Neuronal stem cell (in vitro differentiated cells): ENCODE data around the gene GRIK3.

ENCODE experiments used
- DNase-seq: peaks from one replicate; pipeline ENCODE4 v3.0.0-alpha.2; 2013; ENCODE audit warnings: low spot score
- H2AFZ ChIP-seq: one replicate; pipeline ENCODE4 v1.6.1; 2013; ENCODE audit warnings: mild to moderate bottlenecking, low read length, inconsistent platforms
- H2AK5ac ChIP-seq: 2 replicates; pipeline ENCODE4 v1.6.1; 2013; ENCODE audit warnings: low read depth, mild to moderate bottlenecking, inconsistent platforms, low read length, moderate library complexity, mixed read lengths
- H2BK120ac ChIP-seq: 2 replicates; pipeline ENCODE4 v1.6.1; 2013; ENCODE audit warnings: low read depth, mild to moderate bottlenecking, inconsistent platforms, low read length, moderate library complexity, mixed read lengths
- H2BK12ac ChIP-seq: one replicate; pipeline ENCODE4 v1.6.1; 2013; ENCODE audit warnings: low read length, inconsistent platforms
- H2BK15ac ChIP-seq: 2 replicates; pipeline ENCODE4 v1.6.1; 2013; ENCODE audit warnings: mild to moderate bottlenecking, low read length, inconsistent platforms, mixed read lengths
- H2BK5ac ChIP-seq: one replicate; pipeline ENCODE4 v1.6.1; 2013; ENCODE audit warnings: inconsistent platforms, mild to moderate bottlenecking, low read length, moderate library complexity
- H3K14ac ChIP-seq: one replicate; pipeline ENCODE4 v1.6.1; 2013; ENCODE audit warnings: low read length, inconsistent platforms
- H3K18ac ChIP-seq: 2 replicates; pipeline ENCODE4 v1.6.1; 2013; ENCODE audit warnings: low read length, inconsistent platforms
- H3K23ac ChIP-seq: 2 replicates; pipeline ENCODE4 v1.6.1; 2013; ENCODE audit warnings: low read depth, mild to moderate bottlenecking, mixed read lengths, low read length, inconsistent platforms; ENCODE audit not compliant: poor library complexity
- H3K27ac ChIP-seq: replicated peaks from 3 replicates; pipeline ENCODE4 v1.5.1; 2013; ENCODE audit warnings: low read length, inconsistent platforms
- H3K27me3 ChIP-seq, 3 experiments: 2 replicates each; pipeline ENCODE4 v1.6.1; 2013; ENCODE audit warnings: low read length in 3 of 3, mild to moderate bottlenecking in 2 of 3, inconsistent platforms in 1 of 3, low read depth in 1 of 3, mixed read lengths in 1 of 3, moderate library complexity in 1 of 3; ENCODE audit not compliant: control insufficient read depth in 3 of 3, insufficient read depth in 3 of 3
- H3K36me3 ChIP-seq, 2 donors: replicated peaks in 1 of 2; 2 replicates each; pipeline ENCODE4 v1.6.1; 2013; ENCODE audit warnings: low read length in 2 of 2; ENCODE audit not compliant: control insufficient read depth in 2 of 2, insufficient read depth in 2 of 2
- H3K4ac ChIP-seq: 2 replicates; pipeline ENCODE4 v1.6.1; 2013; ENCODE audit warnings: inconsistent platforms, mild to moderate bottlenecking, low read length, moderate library complexity
- H3K4me1 ChIP-seq, 2 donors: 1 replicate in 1 of 2; 2 replicates in 1 of 2; pipeline ENCODE4 v1.6.1; 2013; ENCODE audit warnings: low read length in 2 of 2, low read depth in 1 of 2; ENCODE audit not compliant: control insufficient read depth in 2 of 2, insufficient read depth in 1 of 2
- H3K4me2 ChIP-seq: one replicate; pipeline ENCODE4 v1.6.1; 2013; ENCODE audit warnings: mild to moderate bottlenecking, low read length, inconsistent platforms; ENCODE audit not compliant: insufficient read depth, poor library complexity, severe bottlenecking
- H3K4me3 ChIP-seq, 2 donors: 2 replicates each; pipeline ENCODE4 v1.5.1; 2013; ENCODE audit warnings: low read length in 2 of 2, mild to moderate bottlenecking in 2 of 2, inconsistent platforms in 1 of 2, moderate library complexity in 1 of 2
- H3K79me1 ChIP-seq: one replicate; pipeline ENCODE4 v1.6.1; 2013; ENCODE audit warnings: low read depth, mild to moderate bottlenecking, inconsistent platforms, low read length, moderate library complexity
- H3K9ac ChIP-seq: one replicate; pipeline ENCODE4 v1.6.1; 2013; ENCODE audit warnings: mild to moderate bottlenecking, low read depth, low read length, inconsistent platforms; ENCODE audit not compliant: poor library complexity
- H3K9me3 ChIP-seq, 2 donors: replicated peaks in 1 of 2; 2 replicates each; pipeline versions ENCODE3 to v1.6.1; 2013; ENCODE audit warnings: low read length in 2 of 2, mild to moderate bottlenecking in 2 of 2, inconsistent platforms in 1 of 2, low read depth in 1 of 2, mixed read lengths in 1 of 2, moderate library complexity in 1 of 2; ENCODE audit not compliant: control insufficient read depth in 2 of 2, insufficient read depth in 1 of 2
- H4K8ac ChIP-seq: one replicate; pipeline ENCODE4 v1.6.1; 2013; ENCODE audit warnings: low read depth, mild to moderate bottlenecking, inconsistent platforms, low read length, moderate library complexity
- H4K91ac ChIP-seq: one replicate; pipeline ENCODE4 v1.6.1; 2013; ENCODE audit warnings: low read length, low read depth, mild to moderate bottlenecking, inconsistent platforms; ENCODE audit not compliant: poor library complexity
- WGBS, 2 donors: extraction: QIAGEN DNeasy Blood & Tissue Kit; methylation state at CpG; one replicate each; pipeline ENCODE4 v1.1.7; 2013; ENCODE audit warnings: missing lambda C conversion rate in 2 of 2, mixed read lengths in 1 of 2; ENCODE audit not compliant: insufficient read length in 2 of 2, insufficient replicate concordance in 1 of 2; ENCODE audit errors: extremely low coverage in 2 of 2; 5-methylcytosine and 5-hydroxymethylcytosine counted together

GRIK3 gene

DNA sequence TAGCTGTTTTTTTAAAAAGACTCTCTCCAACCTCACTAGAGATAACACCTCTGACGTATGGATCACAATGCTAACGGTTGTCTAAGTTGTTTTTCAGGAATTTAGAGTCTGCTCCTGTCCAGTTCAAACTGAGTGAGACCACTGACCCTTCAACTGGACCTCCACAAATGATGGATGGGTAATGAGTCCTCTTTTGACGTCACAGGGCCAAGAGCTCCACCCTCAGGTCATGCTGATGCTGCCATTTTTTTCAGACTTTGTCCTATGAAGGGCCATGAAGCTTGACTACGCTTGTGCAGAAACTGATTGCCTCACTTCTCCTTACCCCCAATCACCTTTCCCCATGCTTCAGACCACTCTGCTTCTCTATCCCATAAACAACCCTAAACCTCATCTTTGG lies 16.6 kb downstream of the GRIK3 start:
- no CpG with 5 or more reads among the region's 4 CpGs for WGBS, 2 donors
- H3K4me2 ChIP-seq, result no peak overlapping the region
- H3K4ac ChIP-seq, result no peak overlapping the region
- H3K4me1 ChIP-seq, result no peaks in the 10 kb centered on the region
- H3K9me3 ChIP-seq, result no peaks in the 10 kb centered on the region
- no peaks in the 10 kb centered on the region for H3K79me1 ChIP-seq
- DNase-seq, result no peak
- no peak overlapping the region for H2BK15ac ChIP-seq
- no peak overlapping the region for H3K18ac ChIP-seq
- no peak overlapping the region for H2AK5ac ChIP-seq
- H3K14ac ChIP-seq, result no peak overlapping the region
- no peak overlapping the region for H2AFZ ChIP-seq
- H3K36me3 ChIP-seq, result no peaks in the 10 kb centered on the region
- H3K23ac ChIP-seq, result no peak overlapping the region
- H2BK5ac ChIP-seq, result no peak overlapping the region
- no peak overlapping the region for H4K8ac ChIP-seq
- no peak overlapping the region for H2BK120ac ChIP-seq
- no peaks in the 10 kb centered on the region for H3K27me3 ChIP-seq
- no peak overlapping the region for H2BK12ac ChIP-seq
- no peak overlapping the region for H3K4me3 ChIP-seq
- no peak overlapping the region for H4K91ac ChIP-seq
- H3K27ac ChIP-seq, result no peak overlapping the region
- H3K9ac ChIP-seq, result no peak overlapping the region

DNA sequence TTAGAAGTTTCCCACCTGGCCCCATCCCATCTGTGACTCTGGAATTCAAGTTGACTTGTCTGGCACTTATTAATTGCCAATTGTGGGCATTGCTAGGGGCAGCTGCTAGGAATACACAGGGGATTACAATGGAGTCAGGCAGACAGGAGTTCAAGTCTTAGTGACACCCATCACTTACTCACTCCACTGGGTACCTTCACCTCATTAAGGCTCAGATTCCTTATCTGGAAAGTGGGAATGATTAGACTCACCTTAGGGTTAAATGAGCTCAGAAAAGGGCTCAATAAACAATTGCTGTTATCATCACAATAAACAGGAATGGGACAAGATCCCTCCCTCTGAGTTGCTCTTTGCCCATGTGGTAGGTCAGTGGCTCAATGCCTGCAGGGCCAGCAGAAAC lies 18.2 kb downstream of the GRIK3 start:
- Histone ChIP-seq H3K36me3 (no peaks in the 10 kb centered on the region), H3K4ac (no peak overlapping the region), H3K4me2 (no peak overlapping the region), H2AK5ac (no peak overlapping the region), H2BK15ac (no peak overlapping the region), H3K4me1 (no peaks in the 10 kb centered on the region), H2BK120ac (no peak overlapping the region), H2AFZ (no peak overlapping the region), H3K18ac (no peak overlapping the region), H4K91ac (no peak overlapping the region), H2BK12ac (no peak overlapping the region), H3K4me3 (no peak overlapping the region), H3K14ac (no peak overlapping the region), H3K79me1 (no peaks in the 10 kb centered on the region), H3K9ac (no peak overlapping the region), H3K23ac (no peak overlapping the region), H3K27me3 (no peaks in the 10 kb centered on the region), H3K27ac (no peak overlapping the region), H4K8ac (no peak overlapping the region), H2BK5ac (no peak overlapping the region), H3K9me3 (no peaks in the 10 kb centered on the region)
- no peak for DNase-seq

DNA sequence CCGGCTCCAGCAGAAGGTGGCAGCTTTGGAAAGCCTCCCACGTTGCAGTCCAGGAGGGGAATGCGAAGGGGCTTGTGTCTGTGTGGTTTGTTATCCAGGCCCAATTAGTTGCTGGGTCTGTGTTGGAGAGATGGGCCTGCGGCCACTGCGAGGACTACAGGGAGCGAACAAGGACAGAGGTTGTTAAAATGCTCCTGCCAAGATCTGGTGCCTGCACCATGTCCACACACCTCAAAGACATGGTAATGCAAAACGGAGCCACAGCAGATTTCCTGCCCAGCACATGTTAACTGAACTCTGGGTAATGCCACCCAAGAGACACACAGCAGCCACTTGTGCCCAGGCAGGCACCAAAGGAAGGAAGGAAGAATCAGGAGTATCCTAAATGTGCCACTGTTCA lies 18.6 kb downstream of the GRIK3 start:
- H3K23ac ChIP-seq, result no peak overlapping the region
- H3K4ac ChIP-seq, result no peak overlapping the region
- WGBS, 2 donors, result no CpG with 5 or more reads among the region's 7 CpGs
- H3K18ac ChIP-seq, result peak overlapping the region; percentile 15
- H3K4me2 ChIP-seq, result no peak overlapping the region
- H4K8ac ChIP-seq, result no peak overlapping the region
- no peak overlapping the region for H3K14ac ChIP-seq
- no peaks in the 10 kb centered on the region for H3K27me3 ChIP-seq
- no peak overlapping the region for H2BK15ac ChIP-seq
- H3K4me1 ChIP-seq, result no peaks in the 10 kb centered on the region
- DNase-seq, result no peak
- no peak overlapping the region for H2BK120ac ChIP-seq
- H3K4me3 ChIP-seq, result no peak overlapping the region
- H3K27ac ChIP-seq, result no peak overlapping the region
- no peak overlapping the region for H3K9ac ChIP-seq
- H3K36me3 ChIP-seq, result no peaks in the 10 kb centered on the region
- no peaks in the 10 kb centered on the region for H3K9me3 ChIP-seq
- no peak overlapping the region for H4K91ac ChIP-seq
- H2BK12ac ChIP-seq, result no peak overlapping the region
- H2AK5ac ChIP-seq, result no peak overlapping the region
- no peak overlapping the region for H2AFZ ChIP-seq
- H2BK5ac ChIP-seq, result no peak overlapping the region
- H3K79me1 ChIP-seq, result no peaks in the 10 kb centered on the region

DNA sequence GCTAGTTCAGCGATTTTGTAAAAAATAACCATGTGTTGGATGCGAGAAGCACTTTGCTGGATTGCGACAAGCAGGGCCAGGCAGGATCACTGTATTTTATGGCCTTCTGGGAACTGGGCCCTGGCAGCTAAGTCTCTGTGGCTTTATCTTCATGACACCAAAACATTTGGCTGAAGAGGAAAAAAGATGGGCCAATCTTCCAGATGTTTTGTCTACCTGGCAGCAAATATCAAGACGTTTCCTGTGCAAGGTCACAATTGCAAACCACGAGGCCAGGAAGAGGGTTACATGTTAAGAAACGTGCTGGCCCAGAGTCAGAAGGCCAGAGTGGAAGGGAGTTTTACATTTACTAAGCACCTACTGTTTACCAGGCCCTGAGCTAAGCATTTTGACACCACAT lies 22.1 kb downstream of the GRIK3 start:
- H3K9me3 ChIP-seq, result no peaks in the 10 kb centered on the region
- no CpG with 5 or more reads among the region's 6 CpGs for WGBS, 2 donors
- H3K14ac ChIP-seq, result no peak overlapping the region
- no peak overlapping the region for H2AFZ ChIP-seq
- no peak overlapping the region for H2BK120ac ChIP-seq
- H3K9ac ChIP-seq, result no peak overlapping the region
- H4K8ac ChIP-seq, result no peak overlapping the region
- H3K36me3 ChIP-seq, result no peaks in the 10 kb centered on the region
- no peaks in the 10 kb centered on the region for H3K4me1 ChIP-seq
- H2BK5ac ChIP-seq, result no peak overlapping the region
- no peak overlapping the region for H3K4me2 ChIP-seq
- H2BK12ac ChIP-seq, result no peak overlapping the region
- no peak overlapping the region for H3K4ac ChIP-seq
- H3K18ac ChIP-seq, result no peak overlapping the region
- H2BK15ac ChIP-seq, result no peak overlapping the region
- H3K79me1 ChIP-seq, result no peaks in the 10 kb centered on the region
- DNase-seq, result no peak
- H3K27ac ChIP-seq, result no peak overlapping the region
- H2AK5ac ChIP-seq, result no peak overlapping the region
- no peak overlapping the region for H3K4me3 ChIP-seq
- no peak overlapping the region for H4K91ac ChIP-seq
- no peak overlapping the region for H3K23ac ChIP-seq
- H3K27me3 ChIP-seq, result no peaks in the 10 kb centered on the region
